B cell (primary cell): ENCODE measurements around the gene TRPM8. TPM values are rescaled to one million over a fixed set of nuclear protein-coding genes. Genes with fewer than 3 reads are reported as not detected.

Experiments
- ATAC-seq: fragments of 200-7000 bp; cut with Tn5 transposase; one replicate; pipeline ENCODE4 v1.10.0; 2021; ENCODE audit warnings: low read depth, mild to moderate bottlenecking, moderate number of reproducible peaks, moderate library complexity
- CTCF ChIA-PET: fragments of 350-600 bp; sonication (Branson Sonifier 250); formaldehyde crosslinking; loops from one replicate; lab custom pipeline; 2021; ENCODE audit warnings: antibody characterized with exemption, inconsistent platforms; lab: Charles Lee
- POLR2A ChIA-PET: fragments of 350-600 bp; sonication (Branson Sonifier 250); formaldehyde crosslinking; loops from one replicate; lab custom pipeline; 2021; ENCODE audit warnings: antibody characterized with exemption; lab: Charles Lee
- DNase-seq: peaks from one replicate; pipeline ENCODE4 v3.0.0; 2013
- H2AFZ ChIP-seq: 2 replicates; pipeline ENCODE4 v1.6.1; 2012; ENCODE audit warnings: mild to moderate bottlenecking, low read depth, low read length; ENCODE audit not compliant: insufficient read depth, poor library complexity, severe bottlenecking
- H3K27ac ChIP-seq, 2 donors: 1 replicate in 1 of 2; 2 replicates in 1 of 2; pipeline ENCODE4 v1.5.1; 2012 to 2013; ENCODE audit warnings: low read length in 2 of 2, mild to moderate bottlenecking in 2 of 2, moderate library complexity in 1 of 2
- H3K27me3 ChIP-seq, 4 experiments: fragments of 200-600 bp in 1 of 4; sonication (generic) in 1 of 4; replicated peaks in 1 of 4; 1 replicate in 2 of 4; 2 replicates in 2 of 4; pipeline versions ENCODE4 v1.6.1 to v1.7.0; 2013 to 2016; ENCODE audit warnings: low read length in 3 of 4, mild to moderate bottlenecking in 2 of 4, mixed read lengths in 1 of 4, moderate library complexity in 1 of 4; ENCODE audit not compliant: insufficient read depth in 4 of 4, control insufficient read depth in 3 of 4; ENCODE audit errors: control extremely low read depth in 1 of 4
- H3K36me3 ChIP-seq, 2 experiments: replicated peaks in 1 of 2; 1 replicate in 1 of 2; 2 replicates in 1 of 2; pipeline versions ENCODE4 v1.6.1 to v1.7.1; 2013; ENCODE audit warnings: low read length in 1 of 2; ENCODE audit not compliant: insufficient read depth in 2 of 2, control insufficient read depth in 1 of 2; ENCODE audit errors: control extremely low read depth in 1 of 2, extremely low read depth in 1 of 2
- H3K4me1 ChIP-seq, 2 donors: fragments of 200-600 bp in 1 of 2; sonication (generic) in 1 of 2; 1 replicate in 1 of 2; 2 replicates in 1 of 2; pipeline versions ENCODE4 v1.5.1 to v1.6.1; 2013 to 2017; ENCODE audit warnings: low read length in 2 of 2; ENCODE audit not compliant: control insufficient read depth in 2 of 2, insufficient read depth in 2 of 2
- H3K4me2 ChIP-seq: replicated peaks from 2 replicates; pipeline ENCODE3; 2012; ENCODE audit warnings: mild to moderate bottlenecking, low read depth, low read length; ENCODE audit not compliant: poor library complexity, severe bottlenecking
- H3K4me3 ChIP-seq, 5 experiments: fragments of 200-600 bp in 1 of 5; sonication (generic) in 1 of 5; 1 replicate in 3 of 5; 2 replicates in 2 of 5; pipeline versions ENCODE4 v1.5.1 to v1.7.0; 2011 to 2016; ENCODE audit warnings: low read length in 4 of 5, mild to moderate bottlenecking in 4 of 5, low read depth in 2 of 5, control low read depth in 1 of 5, moderate library complexity in 1 of 5; ENCODE audit not compliant: insufficient read depth in 1 of 5; ENCODE audit errors: control extremely low read depth in 1 of 5, extremely low read depth in 1 of 5
- H3K79me2 ChIP-seq: fragments of 200-600 bp; sonication (generic); one replicate; pipeline ENCODE4 v1.6.0; 2016; ENCODE audit warnings: low read length; ENCODE audit not compliant: control insufficient read depth, insufficient read depth
- H3K9ac ChIP-seq: fragments of 200-600 bp; sonication (generic); 2 replicates; pipeline ENCODE4 v1.6.1; 2017; ENCODE audit warnings: mild to moderate bottlenecking, low read length, moderate library complexity
- H3K9me3 ChIP-seq, 3 donors: one replicate each; pipeline versions ENCODE4 v1.6.1 to v1.7.1; 2013; ENCODE audit warnings: low read length in 2 of 3; ENCODE audit not compliant: control insufficient read depth in 2 of 3, insufficient read depth in 1 of 3; ENCODE audit errors: control extremely low read depth in 1 of 3
- H4K20me1 ChIP-seq: 2 replicates; pipeline ENCODE4 v1.6.0; 2012; ENCODE audit warnings: mild to moderate bottlenecking, low read length; ENCODE audit not compliant: insufficient read depth, control insufficient read depth, poor library complexity, severe bottlenecking
- H3K27ac Mint-ChIP-seq: one replicate; pipeline ENCODE4 v1.8.0; 2021; ENCODE audit warnings: mixed read lengths
- H3K27me3 Mint-ChIP-seq: one replicate; pipeline ENCODE4 v1.8.0; 2021; ENCODE audit warnings: mixed read lengths
- H3K4me1 Mint-ChIP-seq: one replicate; pipeline ENCODE4 v1.8.0; 2021; ENCODE audit warnings: mixed read lengths
- H3K4me3 Mint-ChIP-seq: one replicate; pipeline ENCODE4 v1.8.0; 2021; ENCODE audit warnings: mixed read lengths
- H3K9me3 Mint-ChIP-seq: one replicate; pipeline ENCODE4 v1.8.0; 2022; ENCODE audit warnings: mixed read lengths; ENCODE audit not compliant: insufficient read depth
- EZH2 ChIP-seq: IDR thresholded peaks from 2 replicates; pipeline ENCODE4 v1.6.1; 2012; ENCODE audit warnings: borderline replicate concordance, low read depth, mild to moderate bottlenecking, moderate library complexity, low read length; ENCODE audit not compliant: insufficient read depth, poor library complexity, severe bottlenecking
- WGBS: methylation state at CpG from one replicate; pipeline ENCODE4 v1.1.5; 2013; ENCODE audit warnings: missing lambda C conversion rate; ENCODE audit not compliant: insufficient coverage; 5-methylcytosine and 5-hydroxymethylcytosine counted together
- intact Hi-C: fragments of 100-400 bp; cut with micrococcal nuclease; formaldehyde crosslinking; loops from one replicate; pipeline ENCODE4 v1.10.0; 2022
- polyA plus RNA-seq: library from polyadenylated mRNA; depleted of rRNA; stranded (reverse); fragments of >200 nt; gene quantifications from 2 replicates; pipeline ENCODE4 v1.2.3, GENCODE V29; 2012
- total RNA-seq, 2 donors: library from RNA; stranded (reverse); fragments of 120-200 nt in 1 of 2; gene quantifications; 1 replicate in 1 of 2; 2 replicates in 1 of 2; pipeline versions ENCODE4 v1.2.3 to v1.2.4, GENCODE V29; 2013 to 2022
- TF ChIP-seq, protein P1 (sequence below): fragments of 200-600 bp; IDR thresholded peaks from one replicate; pipeline ENCODE4 v1.8.0; 2022; ENCODE audit warnings: antibody characterized with exemption, mild to moderate bottlenecking

Gene TRPM8
- total and polyA plus RNA-seq, 2 donors (not counting 1 experiment from before 2014, with no cell fraction given): not detected

DNA sequence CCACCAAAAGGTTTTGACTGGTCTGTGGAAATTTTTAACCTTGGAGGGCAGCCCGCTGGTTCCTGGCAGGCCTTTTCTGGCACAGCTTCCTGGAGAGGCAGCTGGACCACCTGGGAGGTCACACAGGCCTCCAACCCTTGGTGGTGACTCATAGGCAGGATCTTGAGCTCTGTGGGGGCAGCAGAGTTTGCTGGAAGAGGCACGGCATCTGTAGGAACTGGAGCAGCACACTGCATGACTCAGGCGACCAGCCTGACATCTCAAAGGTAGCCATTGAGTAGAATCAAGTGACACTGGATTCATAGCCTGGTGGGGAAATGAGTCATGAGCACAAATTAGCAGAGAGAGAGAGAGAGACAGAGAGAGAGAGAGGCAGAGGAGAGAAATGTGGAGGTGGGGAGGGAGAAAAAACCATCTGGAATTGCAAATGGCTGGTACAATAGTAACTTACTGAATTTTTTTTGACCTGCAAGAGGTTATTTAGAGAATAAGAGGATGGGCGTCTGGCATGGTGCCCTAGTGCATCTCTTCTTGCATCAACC lies 57.4 kb downstream of the TRPM8 start:
- no peak overlapping the region for H3K4me3 Mint-ChIP-seq
- H3K27ac ChIP-seq: no peak overlapping the region

DNA sequence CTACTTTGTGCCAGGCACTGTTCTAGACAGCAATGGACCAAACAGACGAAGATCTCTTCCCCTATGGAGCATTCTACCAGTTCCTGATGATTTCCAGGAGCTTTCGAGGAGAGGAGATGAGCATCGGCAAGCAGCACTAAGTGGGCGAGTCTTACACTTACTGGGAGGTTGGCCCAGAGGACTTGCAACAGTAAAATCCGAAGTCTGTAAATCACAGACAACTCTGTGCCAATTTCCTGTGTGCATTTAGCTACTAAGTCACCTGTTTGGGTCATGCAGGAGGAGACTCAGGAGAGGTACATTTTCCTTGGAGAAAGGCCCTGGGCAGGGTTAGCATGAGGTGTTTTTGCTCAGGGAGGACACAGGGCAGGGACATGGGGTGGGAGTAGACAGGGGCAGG lies 58.9 kb downstream of the TRPM8 start:
- Histone ChIP-seq H3K4me2 (no peak overlapping the region), H3K4me1 (no peaks in the 10 kb centered on the region), H2AFZ (no peak overlapping the region), H3K27ac (no peak overlapping the region), H3K36me3 (no peaks in the 10 kb centered on the region), H3K9ac (no peak overlapping the region), H3K4me3 (no peak overlapping the region), H3K79me2 (no peaks in the 10 kb centered on the region), H4K20me1 (no peaks in the 10 kb centered on the region), H3K27me3 (peaks cover 0 to 20% (median 8%) of the 10 kb centered on the region in 4 experiments), H3K9me3 (no peaks in the 10 kb centered on the region)
- no peak overlapping the region for H3K4me3 Mint-ChIP-seq
- ATAC-seq (no peak), DNase-seq (no peak)
- H3K27ac Mint-ChIP-seq: no peak overlapping the region
- TF ChIP-seq EZH2: no peak
- TF ChIP-seq, protein P1, sequence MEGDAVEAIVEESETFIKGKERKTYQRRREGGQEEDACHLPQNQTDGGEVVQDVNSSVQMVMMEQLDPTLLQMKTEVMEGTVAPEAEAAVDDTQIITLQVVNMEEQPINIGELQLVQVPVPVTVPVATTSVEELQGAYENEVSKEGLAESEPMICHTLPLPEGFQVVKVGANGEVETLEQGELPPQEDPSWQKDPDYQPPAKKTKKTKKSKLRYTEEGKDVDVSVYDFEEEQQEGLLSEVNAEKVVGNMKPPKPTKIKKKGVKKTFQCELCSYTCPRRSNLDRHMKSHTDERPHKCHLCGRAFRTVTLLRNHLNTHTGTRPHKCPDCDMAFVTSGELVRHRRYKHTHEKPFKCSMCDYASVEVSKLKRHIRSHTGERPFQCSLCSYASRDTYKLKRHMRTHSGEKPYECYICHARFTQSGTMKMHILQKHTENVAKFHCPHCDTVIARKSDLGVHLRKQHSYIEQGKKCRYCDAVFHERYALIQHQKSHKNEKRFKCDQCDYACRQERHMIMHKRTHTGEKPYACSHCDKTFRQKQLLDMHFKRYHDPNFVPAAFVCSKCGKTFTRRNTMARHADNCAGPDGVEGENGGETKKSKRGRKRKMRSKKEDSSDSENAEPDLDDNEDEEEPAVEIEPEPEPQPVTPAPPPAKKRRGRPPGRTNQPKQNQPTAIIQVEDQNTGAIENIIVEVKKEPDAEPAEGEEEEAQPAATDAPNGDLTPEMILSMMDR: no peak
- 93% methylated on average over 5 of the region's 5 CpGs for WGBS
- ChIA-PET CTCF (interaction anchor here (0.6 to 3.7 kb wide), 4 partner anchors 9 to 569 kb away, joined by 3 to 23 read pairs (median 9); no protein-coding TSS in a partner anchor), POLR2A (no interaction called here)
- intact Hi-C loops: loop anchor here (1.0 to 2.0 kb wide), 2 partner anchors 159 to 1141 kb away; no protein-coding TSS in a partner anchor
- no peaks in the 10 kb centered on the region for H3K9me3 Mint-ChIP-seq
- H3K27me3 Mint-ChIP-seq: peaks cover 64% of the 10 kb centered on the region
- no peaks in the 10 kb centered on the region for H3K4me1 Mint-ChIP-seq

More for the DNA sequence above, 57.4 kb downstream of the TRPM8 start:
- ChIA-PET POLR2A (no interaction called here), CTCF (interaction anchor here (0.9 to 3.7 kb wide), 3 partner anchors 527 to 573 kb away, joined by 3 to 23 read pairs (median 15); no protein-coding TSS in a partner anchor)
- no peak overlapping the region for H3K4me3 ChIP-seq
- no peak for DNase-seq
- H3K27me3 ChIP-seq: peaks cover 0 to 12% (median 5%) of the 10 kb centered on the region in 4 experiments
- no peaks in the 10 kb centered on the region for H3K4me1 Mint-ChIP-seq
- no peaks in the 10 kb centered on the region for H3K79me2 ChIP-seq
- H3K4me2 ChIP-seq: no peak overlapping the region
- H3K36me3 ChIP-seq: no peaks in the 10 kb centered on the region
- no peaks in the 10 kb centered on the region for H3K9me3 Mint-ChIP-seq
- H3K9me3 ChIP-seq: no peaks in the 10 kb centered on the region
- H3K27me3 Mint-ChIP-seq: peaks cover 63% of the 10 kb centered on the region
- TF ChIP-seq, protein P1: no peak
- TF ChIP-seq EZH2: no peak
- intact Hi-C loops: no loop called here
- 61% methylated on average over 3 of the region's 4 CpGs for WGBS
- H3K9ac ChIP-seq: no peak overlapping the region
- H4K20me1 ChIP-seq: no peaks in the 10 kb centered on the region
- H3K27ac Mint-ChIP-seq: no peak overlapping the region
- no peak for ATAC-seq
- no peak overlapping the region for H2AFZ ChIP-seq
- H3K4me1 ChIP-seq: no peaks in the 10 kb centered on the region
